MCF 10A (cell line): ENCODE results near the gene CD93. TPM values are rescaled to one million over a fixed set of nuclear protein-coding genes. Genes with fewer than 3 reads are reported as not detected.

Experiments used
- BruUV-seq: library from RNA; stranded (reverse); fragments of 400-500 nt; replicated peaks from 2 replicates; lab custom pipeline; 2021; lab: Mats Ljungman, UMichigan
- CTCF ChIA-PET: fragments of 300-600 bp; sonication (Branson Sonifier 250); formaldehyde crosslinking; extraction: SDS; loops from one replicate; lab custom pipeline; 2021; ENCODE audit warnings: antibody characterized with exemption, inconsistent platforms; lab: Yijun Ruan, JAX
- POLR2A ChIA-PET: fragments of 300-600, 350-650 bp; sonication (Branson Sonifier 250); formaldehyde crosslinking; extraction: SDS; loops from one replicate; lab custom pipeline; 2020; ENCODE audit warnings: antibody characterized with exemption, inconsistent platforms; lab: Yijun Ruan, JAX
- DNase-seq: peaks from one replicate; pipeline ENCODE4 v3.0.0-alpha.2; 2018; ENCODE audit not compliant: unreplicated experiment
- H3K27ac Mint-ChIP-seq: one replicate; pipeline ENCODE4 v1.8.0; 2022; ENCODE audit warnings: mild to moderate bottlenecking, low read depth, mixed read lengths; ENCODE audit not compliant: unreplicated experiment
- H3K27me3 Mint-ChIP-seq: one replicate; pipeline ENCODE4 v1.8.0; 2022; ENCODE audit warnings: mixed read lengths; ENCODE audit not compliant: insufficient read depth, unreplicated experiment
- H3K36me3 Mint-ChIP-seq: one replicate; pipeline ENCODE4 v1.8.0; 2022; ENCODE audit warnings: mild to moderate bottlenecking, moderate library complexity, mixed read lengths; ENCODE audit not compliant: insufficient read depth, unreplicated experiment
- H3K4me1 Mint-ChIP-seq: one replicate; pipeline ENCODE4 v1.8.0; 2022; ENCODE audit warnings: mixed read lengths; ENCODE audit not compliant: insufficient read depth, unreplicated experiment
- H3K4me3 Mint-ChIP-seq: one replicate; pipeline ENCODE4 v1.8.0; 2022; ENCODE audit warnings: mild to moderate bottlenecking, moderate library complexity, mixed read lengths; ENCODE audit not compliant: unreplicated experiment
- H3K9me3 Mint-ChIP-seq: one replicate; pipeline ENCODE4 v1.8.0; 2022; ENCODE audit warnings: mixed read lengths; ENCODE audit not compliant: unreplicated experiment
- intact Hi-C: fragments of 100-400 bp; cut with micrococcal nuclease; formaldehyde crosslinking; loops from 2 replicates; pipeline ENCODE4 v1.14.1; 2022
- total RNA-seq: library from RNA; stranded (reverse); gene quantifications from 2 replicates; pipeline ENCODE4 v1.2.3, GENCODE V29; 2022
- TF ChIP-seq, protein P1 (sequence below): fragments of 200-600 bp; IDR thresholded peaks from one replicate; pipeline ENCODE4 v1.8.0; 2022; ENCODE audit warnings: antibody characterized with exemption, mild to moderate bottlenecking; ENCODE audit not compliant: unreplicated experiment

Gene CD93
- total RNA-seq, 1 experiment from 2014 or later = not detected

GRCh38 chr20:23129891-23130621, 43.9 kb upstream of the CD93 start:
- TF ChIP-seq, protein P1, sequence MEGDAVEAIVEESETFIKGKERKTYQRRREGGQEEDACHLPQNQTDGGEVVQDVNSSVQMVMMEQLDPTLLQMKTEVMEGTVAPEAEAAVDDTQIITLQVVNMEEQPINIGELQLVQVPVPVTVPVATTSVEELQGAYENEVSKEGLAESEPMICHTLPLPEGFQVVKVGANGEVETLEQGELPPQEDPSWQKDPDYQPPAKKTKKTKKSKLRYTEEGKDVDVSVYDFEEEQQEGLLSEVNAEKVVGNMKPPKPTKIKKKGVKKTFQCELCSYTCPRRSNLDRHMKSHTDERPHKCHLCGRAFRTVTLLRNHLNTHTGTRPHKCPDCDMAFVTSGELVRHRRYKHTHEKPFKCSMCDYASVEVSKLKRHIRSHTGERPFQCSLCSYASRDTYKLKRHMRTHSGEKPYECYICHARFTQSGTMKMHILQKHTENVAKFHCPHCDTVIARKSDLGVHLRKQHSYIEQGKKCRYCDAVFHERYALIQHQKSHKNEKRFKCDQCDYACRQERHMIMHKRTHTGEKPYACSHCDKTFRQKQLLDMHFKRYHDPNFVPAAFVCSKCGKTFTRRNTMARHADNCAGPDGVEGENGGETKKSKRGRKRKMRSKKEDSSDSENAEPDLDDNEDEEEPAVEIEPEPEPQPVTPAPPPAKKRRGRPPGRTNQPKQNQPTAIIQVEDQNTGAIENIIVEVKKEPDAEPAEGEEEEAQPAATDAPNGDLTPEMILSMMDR = no peak
- DNase-seq = no peak
- CTCF ChIA-PET = interaction anchor here (0.7 to 2.3 kb wide), 4 partner anchors 70 to 220 kb away, joined by 3 to 12 read pairs (median 4); partner anchors contain the start of gene NXT1
- no peak overlapping the region for H3K4me3 Mint-ChIP-seq
- peak overlapping the region; percentile 6 for H3K27ac Mint-ChIP-seq
- no peaks in the 10 kb centered on the region for H3K9me3 Mint-ChIP-seq
- BruUV-seq = no TSS peak
- H3K27me3 Mint-ChIP-seq = no peaks in the 10 kb centered on the region
- H3K36me3 Mint-ChIP-seq = no peaks in the 10 kb centered on the region
- POLR2A ChIA-PET = interaction anchor here (1.6 kb wide), 1 partner anchor 29 kb away, joined by 4 read pairs; no protein-coding TSS in a partner anchor
- H3K4me1 Mint-ChIP-seq = peaks cover 17% of the 10 kb centered on the region
- intact Hi-C loops = no loop called here

GRCh38 chr20:23129266-23129665, 43.1 kb upstream of the CD93 start:
- Mint-ChIP-seq H3K4me3 (no peak overlapping the region), H3K9me3 (no peaks in the 10 kb centered on the region), H3K27ac (peak overlapping the region; percentile 6), H3K4me1 (peaks cover 20% of the 10 kb centered on the region), H3K36me3 (no peaks in the 10 kb centered on the region), H3K27me3 (no peaks in the 10 kb centered on the region)
- DNase-seq = no peak
- CTCF ChIA-PET = interaction anchor here (0.8 to 1.2 kb wide), 2 partner anchors 10 to 35 kb away, joined by 3 read pairs; no protein-coding TSS in a partner anchor
- TF ChIP-seq, protein P1 = no peak
- intact Hi-C loops = no loop called here
- POLR2A ChIA-PET = no interaction called here
- no TSS peak for BruUV-seq

DNA sequence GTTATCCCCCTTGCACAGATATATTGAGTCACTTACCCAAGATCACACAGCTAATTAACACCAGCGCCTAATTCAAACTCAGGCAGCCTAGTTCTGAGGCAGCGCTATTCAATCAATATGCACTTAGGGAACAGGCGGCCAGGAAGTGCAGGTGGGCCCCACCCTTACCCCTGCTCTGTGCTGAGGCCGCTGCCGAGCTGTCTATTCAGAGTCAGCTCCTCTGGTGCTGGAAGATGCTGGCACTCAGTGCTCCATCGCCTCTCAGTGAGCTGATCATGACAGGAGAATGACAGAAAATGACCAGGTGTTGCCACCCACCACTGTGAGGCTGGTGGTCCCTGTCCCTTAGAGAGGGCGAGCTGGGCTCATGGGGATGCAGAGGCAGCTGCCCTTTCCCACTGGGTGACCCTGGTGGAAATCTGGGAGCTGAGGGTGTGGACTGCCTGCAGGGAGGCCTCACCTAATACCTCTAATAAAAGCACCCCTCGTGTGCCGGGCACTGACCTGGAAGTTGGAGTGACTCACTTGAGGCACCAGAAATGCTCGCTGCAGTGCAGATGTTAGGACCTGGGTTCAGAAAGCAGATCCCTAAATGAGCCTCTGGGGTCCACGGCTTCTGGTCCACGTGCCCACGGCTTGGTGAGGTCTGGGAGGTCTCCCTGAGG, 42.5 kb upstream of the CD93 start:
- H3K27ac Mint-ChIP-seq = no peak overlapping the region
- ChIA-PET POLR2A (interaction anchor here (1.2 kb wide), 1 partner anchor 8 kb away, joined by 5 read pairs; no protein-coding TSS in a partner anchor), CTCF (interaction anchor here (0.8 to 1.5 kb wide), 5 partner anchors 10 to 73 kb away, joined by 3 to 5 read pairs (median 3); no protein-coding TSS in a partner anchor)
- no peaks in the 10 kb centered on the region for H3K9me3 Mint-ChIP-seq
- no TSS peak for BruUV-seq
- TF ChIP-seq, protein P1 = no peak
- no peaks in the 10 kb centered on the region for H3K27me3 Mint-ChIP-seq
- no peak overlapping the region for H3K4me3 Mint-ChIP-seq
- peaks cover 20% of the 10 kb centered on the region for H3K4me1 Mint-ChIP-seq
- intact Hi-C loops = no loop called here
- no peaks in the 10 kb centered on the region for H3K36me3 Mint-ChIP-seq
- DNase-seq = no peak
